NCI-H446 (cell line): ENCODE measurements around the gene NPTN.
"Not testable (repeated sequence)": the region's sequence is repeated elsewhere in the genome, so short reads cannot be mapped to it uniquely, and the experiment has no call there.

Experiments used
- DNase-seq, 2 experiments: peaks; one replicate each; lab custom pipeline; 2025; lab: John Stamatoyannopoulos, UW

NPTN gene

GRCh38 chr15:73600413-73601335 is 32.5 kb downstream of the NPTN start:
- no peak for DNase-seq

- no peak for DNase-seq
Measured at GRCh38 chr15:73599934-73600333, 33.3 kb downstream of the NPTN start.

GRCh38 chr15:73598530-73599160 is 34.5 kb downstream of the NPTN start:
- peak in 1 of 2 experiments; percentile 8 for DNase-seq

GRCh38 chr15:73597036-73597638 is 36.1 kb downstream of the NPTN start:
- no peak for DNase-seq

GRCh38 chr15:73596174-73596573 is 37.0 kb downstream of the NPTN start:
- no peak for DNase-seq

DNA sequence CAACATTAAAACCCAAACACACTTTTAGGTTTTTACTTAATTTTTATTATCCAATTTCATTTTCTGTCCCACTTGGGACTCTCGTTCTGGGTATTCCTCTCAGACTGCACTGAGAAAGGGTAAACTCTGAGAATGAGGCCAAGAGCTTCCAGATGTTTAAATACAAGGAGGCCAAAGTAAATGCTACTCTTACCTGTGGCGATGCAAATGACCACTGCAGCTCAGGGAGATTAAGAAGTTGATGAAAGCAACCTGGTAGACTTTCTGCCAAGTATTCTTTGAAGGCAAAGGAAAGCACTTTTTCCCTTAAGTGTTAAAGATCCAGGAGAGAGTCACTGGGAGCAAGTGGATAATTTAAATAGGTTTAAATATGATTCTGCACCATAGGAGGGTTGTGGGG is 39.1 kb downstream of the NPTN start:
- no peak for DNase-seq

GRCh38 chr15:73593304-73594074 is 39.7 kb downstream of the NPTN start:
- DNase-seq, result peak; percentile 12 to 51

GRCh38 chr15:73590263-73590662 is 42.9 kb downstream of the NPTN start:
- no peak for DNase-seq

DNA sequence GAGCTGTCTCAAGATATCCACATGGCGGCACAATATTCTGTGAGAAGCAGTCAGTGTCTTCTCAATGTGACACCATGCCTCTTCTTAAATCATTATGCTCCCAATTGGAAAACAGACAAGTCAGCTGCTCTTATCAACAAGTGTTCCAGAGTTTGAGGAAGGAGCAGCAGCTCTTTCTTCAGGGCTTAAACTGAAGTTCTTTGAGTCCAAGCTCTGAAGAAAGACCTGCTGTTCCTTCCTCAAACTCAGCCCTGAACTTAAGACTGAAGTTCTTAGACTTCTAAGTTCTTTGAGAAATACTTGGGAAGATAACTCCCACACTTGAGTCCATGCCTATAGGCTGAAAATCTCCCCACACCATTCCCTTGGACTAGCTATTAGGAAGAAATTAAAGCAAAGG is 43.4 kb downstream of the NPTN start:
- no peak for DNase-seq

DNA sequence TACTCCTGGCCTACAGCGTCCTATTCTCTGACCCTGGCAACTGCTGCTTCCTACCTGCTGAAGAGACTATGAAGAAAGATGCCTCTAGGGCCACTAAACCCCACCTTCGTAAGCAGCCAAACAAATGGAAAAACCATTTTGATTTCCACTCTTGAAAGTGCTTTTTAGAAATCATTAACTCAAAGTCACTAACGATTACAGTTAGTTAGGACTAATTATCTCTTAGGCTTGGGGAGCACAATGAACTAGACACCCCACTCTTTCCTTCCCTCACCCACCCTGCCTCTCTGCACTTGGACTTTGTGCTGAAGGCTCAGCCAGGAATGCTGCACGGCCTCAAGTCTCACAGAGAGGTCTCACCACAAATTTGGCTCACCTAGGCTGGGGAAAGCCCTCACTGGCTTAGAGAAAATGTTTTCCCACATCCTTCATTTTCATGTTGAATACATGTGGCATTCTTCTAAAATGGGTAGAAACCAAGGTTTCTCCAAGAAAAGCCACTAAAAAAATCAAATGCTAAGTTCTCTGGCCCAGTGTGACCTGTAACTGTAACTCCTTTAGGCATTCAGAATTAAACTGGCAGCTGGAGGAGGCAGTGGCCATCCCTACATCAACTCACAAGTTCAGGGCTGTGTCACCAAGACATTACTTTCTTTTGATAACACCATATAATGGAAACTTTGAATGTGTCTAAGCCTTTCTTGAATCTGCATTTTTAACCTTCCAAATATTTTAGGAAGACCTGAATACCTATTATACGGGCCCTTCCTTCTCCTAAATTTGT is 47.1 kb downstream of the NPTN start:
- DNase-seq, result no peak

- no peak for DNase-seq
Measured at GRCh38 chr15:73584699-73585420, 48.3 kb downstream of the NPTN start.

DNA sequence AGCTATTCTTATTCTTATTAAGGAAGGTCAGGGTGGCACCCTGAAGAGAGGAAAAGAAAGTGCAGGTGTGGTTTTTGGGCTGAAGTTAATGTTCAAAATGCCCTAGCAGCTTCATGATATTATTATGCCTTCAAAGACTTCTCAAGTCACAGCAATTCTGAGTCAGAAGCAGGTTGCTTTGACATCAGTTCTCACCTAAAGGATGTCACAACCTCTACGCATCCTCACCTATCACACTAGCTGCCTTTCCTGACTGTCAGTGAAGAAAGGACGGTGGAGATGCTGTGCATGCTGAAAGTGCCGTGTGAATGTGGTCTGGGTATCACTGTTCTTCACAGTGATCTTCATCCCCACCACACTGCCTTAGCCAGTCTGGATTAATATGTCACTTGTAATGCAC is 49.6 kb downstream of the NPTN start:
- DNase-seq, result no peak

DNA sequence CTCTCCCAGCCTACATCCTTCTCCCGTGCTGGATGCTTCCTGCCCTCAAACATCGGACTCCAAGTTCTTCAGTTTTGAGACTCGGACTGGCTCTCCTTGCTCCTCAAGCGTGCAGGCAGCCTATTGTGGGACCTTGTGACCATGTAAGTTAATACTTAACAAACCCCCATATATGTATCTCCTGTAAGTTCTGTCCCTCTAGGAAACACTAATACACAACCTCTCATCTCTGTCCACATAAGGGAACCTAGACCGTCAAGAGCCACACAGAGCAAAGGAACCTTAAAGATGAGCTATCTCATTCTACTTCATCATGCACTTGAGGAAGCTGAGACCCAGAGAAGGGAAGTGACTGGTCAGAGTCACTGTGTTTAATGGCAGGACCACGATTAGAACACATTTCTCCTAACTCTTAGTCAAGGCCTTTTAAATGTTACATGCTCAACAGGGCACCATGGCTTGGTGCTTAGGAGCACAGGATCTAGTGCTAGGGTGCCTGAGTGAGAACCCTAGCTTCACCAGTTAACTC is 50.3 kb downstream of the NPTN start:
- no peak for DNase-seq

- DNase-seq, result no peak
Measured at GRCh38 chr15:73578026-73578425, 55.2 kb downstream of the NPTN start.

DNA sequence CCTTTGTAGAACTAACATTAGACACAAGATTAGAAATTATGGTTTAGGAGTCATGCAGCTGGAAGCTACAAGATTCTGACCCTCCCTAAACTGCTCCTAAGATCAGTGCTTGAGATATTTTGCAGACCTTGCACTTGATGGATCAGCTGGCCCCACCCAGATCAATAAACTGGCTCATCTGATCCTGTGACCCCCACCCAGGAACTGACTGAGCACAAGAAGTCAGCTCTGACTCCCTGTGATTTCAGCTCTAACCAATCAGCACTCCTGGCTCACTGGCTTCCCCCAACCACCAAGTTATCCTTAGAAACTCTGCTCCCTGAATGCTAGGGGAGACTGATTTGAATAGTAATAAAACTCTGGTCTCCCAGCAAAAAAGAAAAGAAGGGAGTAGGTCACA is 55.6 kb downstream of the NPTN start:
- not testable (repeated sequence) for DNase-seq

GRCh38 chr15:73575636-73576247 is 57.4 kb downstream of the NPTN start:
- DNase-seq, result no peak

DNA sequence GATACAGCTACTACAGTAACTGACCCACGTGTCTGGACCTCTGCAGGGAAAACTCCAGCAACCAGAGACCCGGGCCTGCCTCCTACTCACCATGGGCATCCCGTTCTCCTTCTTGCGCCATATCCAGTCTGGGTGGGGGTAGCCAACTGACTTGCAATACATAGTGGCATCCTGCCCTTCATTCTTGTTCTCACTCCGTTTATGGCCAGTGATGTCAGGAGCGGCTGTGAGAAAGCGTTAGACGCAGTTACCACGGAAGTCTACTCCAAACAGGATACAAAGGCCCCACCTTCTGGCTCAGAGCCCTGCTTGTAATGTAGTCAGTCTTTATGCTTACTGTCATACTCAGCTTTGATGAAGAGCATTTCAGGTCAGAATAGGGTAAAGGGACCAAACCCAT is 59.6 kb downstream of the NPTN start:
- DNase-seq, result no peak

DNA sequence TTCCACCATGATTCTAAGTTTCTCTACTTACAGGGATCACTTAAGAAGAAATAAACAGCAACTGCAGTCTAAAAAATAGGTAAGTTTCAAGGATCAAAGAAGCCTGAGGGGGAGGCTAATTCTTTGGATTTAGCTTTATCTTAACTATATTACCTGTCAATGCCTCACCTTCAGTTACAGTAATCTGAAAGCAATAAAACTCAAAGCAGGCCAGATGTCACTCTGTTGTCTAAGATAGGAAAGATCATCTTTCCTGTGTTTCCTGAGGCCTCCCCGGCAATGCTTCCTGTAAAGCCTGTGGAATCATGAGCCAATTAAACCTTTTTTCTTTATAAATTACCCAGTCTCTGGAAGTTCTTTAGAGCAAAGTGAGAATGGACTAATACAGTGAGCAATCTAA is 60.2 kb downstream of the NPTN start:
- DNase-seq, result no peak

DNA sequence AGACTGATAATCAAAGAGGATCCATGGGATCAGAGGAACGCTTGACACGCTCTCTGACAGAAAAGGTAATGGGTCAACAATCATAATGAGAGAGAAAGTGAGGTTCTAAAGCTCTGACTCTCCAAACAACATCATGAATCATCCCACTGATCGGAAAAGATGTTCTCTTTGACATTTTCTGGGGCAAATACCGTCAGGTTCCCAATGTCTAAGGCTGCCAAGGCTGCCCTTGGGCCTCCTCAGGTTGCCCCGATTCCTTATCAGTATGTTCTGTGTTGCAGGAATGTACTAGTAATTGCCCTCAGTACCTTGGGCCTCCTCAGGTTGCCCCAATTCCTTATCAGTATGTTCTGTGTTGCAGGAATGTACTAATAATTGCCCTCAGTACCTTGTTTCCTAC is 60.9 kb downstream of the NPTN start:
- DNase-seq, result no peak

GRCh38 chr15:73571346-73571745 is 61.8 kb downstream of the NPTN start:
- DNase-seq, result no peak
